ENCODE results near the gene LARGE1. TPM values are rescaled to one million over a fixed set of nuclear protein-coding genes. Genes with fewer than 3 reads are reported as not detected.

Gene LARGE1
- total and polyA plus RNA-seq, 2 of the 13 experiments (the other 11 are each of a cell fraction or from before 2014, with no cell fraction given): 8.4 to 11.0 TPM

DNA sequence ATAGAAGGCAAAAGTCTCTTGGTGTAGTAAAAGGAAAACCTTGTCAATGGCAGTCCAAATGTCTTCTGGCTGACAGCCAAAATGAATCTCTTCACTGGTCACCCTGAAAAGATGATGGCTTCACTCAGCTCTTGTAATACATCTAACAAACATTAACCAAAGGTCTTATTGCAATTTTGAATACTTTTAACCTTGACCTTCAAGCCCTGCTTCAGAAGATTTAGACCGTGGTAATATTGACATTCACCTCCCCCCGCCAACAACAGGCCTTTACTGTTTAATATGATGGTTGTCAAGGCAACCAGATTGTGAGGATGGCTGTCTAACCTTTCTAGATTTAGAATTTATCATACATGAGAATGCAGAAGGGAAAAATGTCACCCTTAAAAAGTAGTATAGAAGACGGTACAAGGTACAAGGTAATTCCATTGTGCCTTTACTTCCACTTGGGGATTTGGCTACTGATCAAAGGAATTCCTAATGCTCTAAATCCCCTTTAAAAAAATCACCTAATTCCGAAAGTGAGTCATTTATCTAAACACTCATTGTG is 342.3 kb downstream of the LARGE1 start (continued):
- TF ChIP-seq, protein P1, sequence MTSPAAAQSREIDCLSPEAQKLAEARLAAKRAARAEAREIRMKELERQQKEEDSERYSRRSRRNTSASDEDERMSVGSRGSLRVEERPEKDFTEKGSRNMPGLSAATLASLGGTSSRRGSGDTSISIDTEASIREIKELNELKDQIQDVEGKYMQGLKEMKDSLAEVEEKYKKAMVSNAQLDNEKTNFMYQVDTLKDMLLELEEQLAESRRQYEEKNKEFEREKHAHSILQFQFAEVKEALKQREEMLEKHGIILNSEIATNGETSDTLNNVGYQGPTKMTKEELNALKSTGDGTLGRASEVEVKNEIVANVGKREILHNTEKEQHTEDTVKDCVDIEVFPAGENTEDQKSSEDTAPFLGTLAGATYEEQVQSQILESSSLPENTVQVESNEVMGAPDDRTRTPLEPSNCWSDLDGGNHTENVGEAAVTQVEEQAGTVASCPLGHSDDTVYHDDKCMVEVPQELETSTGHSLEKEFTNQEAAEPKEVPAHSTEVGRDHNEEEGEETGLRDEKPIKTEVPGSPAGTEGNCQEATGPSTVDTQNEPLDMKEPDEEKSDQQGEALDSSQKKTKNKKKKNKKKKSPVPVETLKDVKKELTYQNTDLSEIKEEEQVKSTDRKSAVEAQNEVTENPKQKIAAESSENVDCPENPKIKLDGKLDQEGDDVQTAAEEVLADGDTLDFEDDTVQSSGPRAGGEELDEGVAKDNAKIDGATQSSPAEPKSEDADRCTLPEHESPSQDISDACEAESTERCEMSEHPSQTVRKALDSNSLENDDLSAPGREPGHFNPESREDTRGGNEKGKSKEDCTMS (CRISPR knock-in tag; conservative IDR thresholded peaks at IDR 0.05): no peak
- TF ChIP-seq CEBPB (IDR thresholded peaks at IDR 0.05; ENCODE audit: borderline replicate concordance, low read depth, low read length): peak; percentile 75
- no peak for TF ChIP-seq ZNF7 (CRISPR knock-in tag; IDR thresholded peaks at IDR 0.05)
- no peak for TF ChIP-seq ZNF468 (CRISPR knock-in tag; IDR thresholded peaks at IDR 0.05)
- no peak; the same call in 1 of the 2 replicates for TF ChIP-seq ZNF615 (CRISPR knock-in tag; IDR thresholded peaks at IDR 0.05; ENCODE audit: borderline replicate concordance)
- TF ChIP-seq HOXD1 (CRISPR knock-in tag; IDR thresholded peaks at IDR 0.05): peak; percentile 72; the same call in 1 of the 2 replicates
- peak; percentile 33; the same call in 1 of the 2 replicates for TF ChIP-seq ZNF790 (CRISPR knock-in tag; IDR thresholded peaks at IDR 0.05; ENCODE audit: borderline replicate concordance)
- TF ChIP-seq MXD4 (CRISPR knock-in tag; IDR thresholded peaks at IDR 0.05): peak; percentile 65; the same call in 1 of the 2 replicates
- TF ChIP-seq, protein P2, sequence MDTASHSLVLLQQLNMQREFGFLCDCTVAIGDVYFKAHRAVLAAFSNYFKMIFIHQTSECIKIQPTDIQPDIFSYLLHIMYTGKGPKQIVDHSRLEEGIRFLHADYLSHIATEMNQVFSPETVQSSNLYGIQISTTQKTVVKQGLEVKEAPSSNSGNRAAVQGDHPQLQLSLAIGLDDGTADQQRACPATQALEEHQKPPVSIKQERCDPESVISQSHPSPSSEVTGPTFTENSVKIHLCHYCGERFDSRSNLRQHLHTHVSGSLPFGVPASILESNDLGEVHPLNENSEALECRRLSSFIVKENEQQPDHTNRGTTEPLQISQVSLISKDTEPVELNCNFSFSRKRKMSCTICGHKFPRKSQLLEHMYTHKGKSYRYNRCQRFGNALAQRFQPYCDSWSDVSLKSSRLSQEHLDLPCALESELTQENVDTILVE (CRISPR knock-in tag; IDR thresholded peaks at IDR 0.05): peak; percentile 62; the same call in 1 of the 2 replicates
- peak; percentile 78 for TF ChIP-seq MEF2D (CRISPR knock-in tag; IDR thresholded peaks at IDR 0.05)
- TF ChIP-seq TGIF2 (CRISPR knock-in tag; IDR thresholded peaks at IDR 0.05): peak; percentile 25; the same call in 1 of the 2 replicates
- TF ChIP-seq PPARG (CRISPR knock-in tag; conservative IDR thresholded peaks at IDR 0.05): peak; percentile 64
- no peak; the same call in 1 of the 2 replicates for TF ChIP-seq KDM4B (CRISPR knock-in tag; IDR thresholded peaks at IDR 0.05)
- TF ChIP-seq, protein P3, sequence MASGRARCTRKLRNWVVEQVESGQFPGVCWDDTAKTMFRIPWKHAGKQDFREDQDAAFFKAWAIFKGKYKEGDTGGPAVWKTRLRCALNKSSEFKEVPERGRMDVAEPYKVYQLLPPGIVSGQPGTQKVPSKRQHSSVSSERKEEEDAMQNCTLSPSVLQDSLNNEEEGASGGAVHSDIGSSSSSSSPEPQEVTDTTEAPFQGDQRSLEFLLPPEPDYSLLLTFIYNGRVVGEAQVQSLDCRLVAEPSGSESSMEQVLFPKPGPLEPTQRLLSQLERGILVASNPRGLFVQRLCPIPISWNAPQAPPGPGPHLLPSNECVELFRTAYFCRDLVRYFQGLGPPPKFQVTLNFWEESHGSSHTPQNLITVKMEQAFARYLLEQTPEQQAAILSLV (CRISPR knock-in tag; IDR thresholded peaks at IDR 0.05; ENCODE audit: borderline replicate concordance): no peak
- 0 out of 2 replicates have a peak, but pooled peaks have one; percentile 27 for TF ChIP-seq ZBTB20 (CRISPR knock-in tag; IDR thresholded peaks at IDR 0.05; ENCODE audit: borderline replicate concordance, low read depth)
- TF ChIP-seq THAP11 (CRISPR knock-in tag; IDR thresholded peaks at IDR 0.05): peak; percentile 37; the same call in 1 of the 2 replicates
- peak; percentile 84 for TF ChIP-seq SOX5 (CRISPR knock-in tag; IDR thresholded peaks at IDR 0.05; ENCODE audit: borderline replicate concordance)
- TF ChIP-seq PITX1 (CRISPR knock-in tag; IDR thresholded peaks at IDR 0.05): peak; percentile 95
- peak; percentile 31; the same call in 1 of the 2 replicates for TF ChIP-seq HOXA3 (CRISPR knock-in tag; IDR thresholded peaks at IDR 0.05)
